Adrenal gland (tissue), 5 donors: Measurements from ENCODE around the gene MARCHF3.

Source experiments
- CTCF ChIP-seq, 6 experiments: fragments of 450-650 bp in 4 of 6; fragments of 200-600 bp in 2 of 6; sonication (generic) in 1 of 6; IDR thresholded peaks; 1 replicate in 5 of 6; 2 replicates in 1 of 6; pipeline versions ENCODE4 v1.5.1 to v1.8.0; 2016 to 2021; ENCODE audit warnings: antibody characterized with exemption in 6 of 6, mild to moderate bottlenecking in 2 of 6, moderate library complexity in 1 of 6
- POLR2A ChIP-seq, 2 donors: fragments of 450-650 bp; IDR thresholded peaks; one replicate each; pipeline ENCODE4 v1.6.1; 2017; ENCODE audit warnings: antibody characterized with exemption in 2 of 2, mild to moderate bottlenecking in 2 of 2, moderate library complexity in 1 of 2
- donor health status: DM: no; HTN: no; CAD: no.

- TF ChIP-seq CTCF (IDR thresholded peaks at IDR 0.05) (no peak), POLR2A (IDR thresholded peaks at IDR 0.05) (no peak)
Observed at GRCh38 chr5:127076315-127077129, 46.2 kb upstream of the MARCHF3 start.
